Panc1 (cell line): ENCODE results near the gene IL17REL. TPM values are rescaled to one million over a fixed set of nuclear protein-coding genes. Genes with fewer than 3 reads are reported as not detected.

Experiments used
- ATAC-seq: fragments of 200-7000 bp; cut with Tn5 transposase; 2 replicates; pipeline ENCODE4 v1.9.1; 2020; ENCODE audit warnings: mild to moderate bottlenecking, moderate library complexity
- BruUV-seq: library from RNA; stranded (reverse); fragments of 400-500 nt; replicated peaks from 2 replicates; lab custom pipeline; 2021; lab: Mats Ljungman, UMichigan
- CTCF ChIA-PET: fragments of 300-600 bp; sonication (Branson Sonifier 250); formaldehyde crosslinking; loops from one replicate; lab custom pipeline; 2022; ENCODE audit warnings: antibody characterized with exemption; lab: Charles Lee
- POLR2A ChIA-PET: fragments of 300-600 bp; sonication (Branson Sonifier 250); formaldehyde crosslinking; loops from one replicate; lab custom pipeline; 2022; ENCODE audit warnings: antibody characterized with exemption; lab: Charles Lee
- DNase-seq: peaks from one replicate; pipeline ENCODE4 v3.0.0-alpha.2; 2010; ENCODE audit warnings: low read depth, low spot score
- H3K27ac ChIP-seq: 2 replicates; pipeline ENCODE4 v1.5.1; 2011; ENCODE audit warnings: mild to moderate bottlenecking, low read length, inconsistent platforms
- H3K27me3 ChIP-seq: fragments of 200-500 bp; sonication (Bioruptor generic); 2 replicates; pipeline ENCODE4 v1.6.0; 2014; ENCODE audit warnings: low read length, inconsistent platforms; ENCODE audit not compliant: control insufficient read depth, insufficient read depth
- H3K36me3 ChIP-seq: fragments of 200-500 bp; sonication (Bioruptor generic); 2 replicates; pipeline ENCODE4 v1.5.1; 2014; ENCODE audit warnings: inconsistent platforms, mild to moderate bottlenecking, low read length, moderate library complexity; ENCODE audit not compliant: control insufficient read depth, insufficient read depth
- H3K4me1 ChIP-seq: 2 replicates; pipeline ENCODE4 v1.5.1; 2011; ENCODE audit warnings: inconsistent platforms, mild to moderate bottlenecking, low read length, moderate library complexity; ENCODE audit not compliant: control insufficient read depth, insufficient read depth
- H3K4me3 ChIP-seq, 2 experiments: 2 replicates each; pipeline ENCODE4 v1.5.1; 2011 to 2012; ENCODE audit warnings: low read depth in 2 of 2, low read length in 2 of 2, mild to moderate bottlenecking in 2 of 2, inconsistent platforms in 1 of 2, moderate library complexity in 1 of 2
- H3K9me3 ChIP-seq: fragments of 200-500 bp; sonication (Bioruptor generic); 2 replicates; pipeline ENCODE4 v1.5.1; 2014; ENCODE audit warnings: low read depth, mild to moderate bottlenecking, inconsistent platforms, low read length, moderate library complexity; ENCODE audit not compliant: control insufficient read depth, insufficient read depth
- CTCF ChIP-seq: fragments of 450-650 bp; IDR thresholded peaks from 2 replicates; pipeline ENCODE4 v1.5.1; 2017; ENCODE audit warnings: mild to moderate bottlenecking
- POLR2AphosphoS5 ChIP-seq: IDR thresholded peaks from 2 replicates; pipeline ENCODE4 v1.6.1; 2012; ENCODE audit warnings: mild to moderate bottlenecking, low read depth, low read length, moderate library complexity
- SIN3A ChIP-seq: IDR thresholded peaks from 2 replicates; pipeline ENCODE4 v1.6.1; 2012; ENCODE audit warnings: low read depth, mild to moderate bottlenecking, low read length, moderate library complexity, borderline replicate concordance; ENCODE audit not compliant: insufficient read depth
- TCF7L2 ChIP-seq: IDR thresholded peaks from 2 replicates; pipeline ENCODE4 v1.6.1; 2011; ENCODE audit warnings: mild to moderate bottlenecking, low read depth, low read length, inconsistent platforms
- in situ Hi-C: cut with HindIII; loops from 2 replicates; pipeline ENCODE4 v1.10.0; 2016; ENCODE audit warnings: low sequenced_read_pairs, low pct_unique_long_range_greater_than_20kb
- intact Hi-C: fragments of 100-400 bp; cut with micrococcal nuclease; formaldehyde crosslinking; loops from one replicate; pipeline ENCODE4 v1.10.0; 2022; ENCODE audit not compliant: unreplicated experiment
- total RNA-seq: library from RNA; stranded (reverse); gene quantifications from one replicate; pipeline ENCODE4 v1.2.1, GENCODE V29; 2021; ENCODE audit not compliant: unreplicated experiment
- TF ChIP-seq, protein P1 (sequence below), 2 experiments: IDR thresholded peaks; 2 replicates each; pipeline ENCODE4 v1.6.1; 2011 to 2012; ENCODE audit warnings: low read depth in 2 of 2, control low read depth in 1 of 2, low read length in 1 of 2, mild to moderate bottlenecking in 1 of 2, moderate library complexity in 1 of 2; ENCODE audit not compliant: insufficient read depth in 1 of 2

Gene IL17REL
- total RNA-seq, 1 experiment from 2014 or later, result 0.82 TPM

GRCh38 chr22:50015451-50016307 is 3.1 kb upstream of the IL17REL start:
- intact Hi-C loops (no loop called here), in situ Hi-C loops (no loop called here)
- ATAC-seq, result no peak
- Histone ChIP-seq H3K4me3 (no peak overlapping the region), H3K4me1 (peaks cover 20% of the 10 kb centered on the region), H3K36me3 (no peaks in the 10 kb centered on the region), H3K27me3 (no peaks in the 10 kb centered on the region), H3K27ac (no peak overlapping the region), H3K9me3 (no peaks in the 10 kb centered on the region)
- DNase-seq, result no peak
- TF ChIP-seq SIN3A (no peak), CTCF (no peak), POLR2AphosphoS5 (no peak), TCF7L2 (no peak)
- TF ChIP-seq, protein P1, sequence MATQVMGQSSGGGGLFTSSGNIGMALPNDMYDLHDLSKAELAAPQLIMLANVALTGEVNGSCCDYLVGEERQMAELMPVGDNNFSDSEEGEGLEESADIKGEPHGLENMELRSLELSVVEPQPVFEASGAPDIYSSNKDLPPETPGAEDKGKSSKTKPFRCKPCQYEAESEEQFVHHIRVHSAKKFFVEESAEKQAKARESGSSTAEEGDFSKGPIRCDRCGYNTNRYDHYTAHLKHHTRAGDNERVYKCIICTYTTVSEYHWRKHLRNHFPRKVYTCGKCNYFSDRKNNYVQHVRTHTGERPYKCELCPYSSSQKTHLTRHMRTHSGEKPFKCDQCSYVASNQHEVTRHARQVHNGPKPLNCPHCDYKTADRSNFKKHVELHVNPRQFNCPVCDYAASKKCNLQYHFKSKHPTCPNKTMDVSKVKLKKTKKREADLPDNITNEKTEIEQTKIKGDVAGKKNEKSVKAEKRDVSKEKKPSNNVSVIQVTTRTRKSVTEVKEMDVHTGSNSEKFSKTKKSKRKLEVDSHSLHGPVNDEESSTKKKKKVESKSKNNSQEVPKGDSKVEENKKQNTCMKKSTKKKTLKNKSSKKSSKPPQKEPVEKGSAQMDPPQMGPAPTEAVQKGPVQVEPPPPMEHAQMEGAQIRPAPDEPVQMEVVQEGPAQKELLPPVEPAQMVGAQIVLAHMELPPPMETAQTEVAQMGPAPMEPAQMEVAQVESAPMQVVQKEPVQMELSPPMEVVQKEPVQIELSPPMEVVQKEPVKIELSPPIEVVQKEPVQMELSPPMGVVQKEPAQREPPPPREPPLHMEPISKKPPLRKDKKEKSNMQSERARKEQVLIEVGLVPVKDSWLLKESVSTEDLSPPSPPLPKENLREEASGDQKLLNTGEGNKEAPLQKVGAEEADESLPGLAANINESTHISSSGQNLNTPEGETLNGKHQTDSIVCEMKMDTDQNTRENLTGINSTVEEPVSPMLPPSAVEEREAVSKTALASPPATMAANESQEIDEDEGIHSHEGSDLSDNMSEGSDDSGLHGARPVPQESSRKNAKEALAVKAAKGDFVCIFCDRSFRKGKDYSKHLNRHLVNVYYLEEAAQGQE (IDR thresholded peaks at IDR 0.05; ENCODE audit: insufficient read depth in 1 of 2, low read depth in 2 of 2, low read length in 1 of 2), result no peak
- BruUV-seq, result no TSS peak
- ChIA-PET POLR2A (no interaction called here), CTCF (no interaction called here)

DNA sequence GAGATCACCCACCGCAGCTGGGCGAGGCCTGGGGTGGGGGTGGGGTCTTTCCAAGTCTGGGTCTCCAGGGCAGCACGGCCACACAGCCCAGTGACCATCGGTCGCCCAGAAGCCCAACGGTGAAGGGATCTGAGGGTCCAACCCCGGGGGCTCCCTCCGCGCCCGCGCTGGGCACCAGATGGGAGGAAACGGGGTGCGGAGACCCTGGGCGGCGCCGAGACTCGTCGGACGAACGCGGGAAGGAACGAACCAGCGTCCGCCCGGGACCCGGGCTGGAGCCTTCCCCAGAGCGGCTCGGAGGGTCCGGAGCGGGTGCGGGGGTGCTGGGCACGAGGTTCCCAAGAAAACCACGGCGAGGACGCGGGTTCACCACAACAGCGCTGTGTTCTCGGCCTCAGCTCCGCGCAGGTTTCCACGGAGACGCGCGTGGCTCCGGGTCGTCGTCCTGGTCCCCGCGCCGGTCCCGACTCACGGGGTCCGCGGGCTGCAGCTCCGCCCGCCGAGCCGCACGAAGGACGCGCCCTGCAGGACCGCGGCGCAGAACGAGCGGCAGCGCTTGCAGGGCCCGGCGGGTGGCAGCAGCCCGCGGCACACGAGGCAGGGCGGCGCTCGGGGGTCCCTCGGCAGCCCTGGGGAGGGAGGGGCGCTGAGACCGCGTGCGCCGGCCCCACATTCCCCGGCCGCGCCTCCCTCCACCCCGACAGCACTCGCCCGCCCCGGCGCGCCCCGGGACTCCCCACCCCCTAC is 2.3 kb upstream of the IL17REL start:
- ChIA-PET CTCF (interaction anchor here (0.6 kb wide), 1 partner anchor 17 kb away, joined by 4 read pairs; no protein-coding TSS in a partner anchor), POLR2A (no interaction called here)
- intact Hi-C loops (no loop called here), in situ Hi-C loops (no loop called here)
- no peaks in the 10 kb centered on the region for H3K27me3 ChIP-seq
- peaks cover 20% of the 10 kb centered on the region for H3K4me1 ChIP-seq
- TF ChIP-seq POLR2AphosphoS5, result no peak
- no peak for TF ChIP-seq SIN3A
- no peak for TF ChIP-seq TCF7L2
- TF ChIP-seq CTCF, result no peak
- TF ChIP-seq, protein P1 (IDR thresholded peaks at IDR 0.05; ENCODE audit: insufficient read depth in 1 of 2, low read depth in 2 of 2, low read length in 1 of 2), result no peak
- no peak for DNase-seq
- no TSS peak for BruUV-seq
- H3K9me3 ChIP-seq, result no peaks in the 10 kb centered on the region
- H3K36me3 ChIP-seq, result no peaks in the 10 kb centered on the region
- H3K27ac ChIP-seq, result no peak overlapping the region
- H3K4me3 ChIP-seq, result peak overlapping the region; percentile 4 to 20; a peak in 1 of 4 replicates
- ATAC-seq, result no peak
